ENCODE measurements around the gene MAIP1. TPM values are rescaled to one million over a fixed set of nuclear protein-coding genes. Genes with fewer than 3 reads are reported as not detected.

Gene MAIP1
- total RNA-seq, 1 experiment from 2014 or later: 24.1 TPM

DNA sequence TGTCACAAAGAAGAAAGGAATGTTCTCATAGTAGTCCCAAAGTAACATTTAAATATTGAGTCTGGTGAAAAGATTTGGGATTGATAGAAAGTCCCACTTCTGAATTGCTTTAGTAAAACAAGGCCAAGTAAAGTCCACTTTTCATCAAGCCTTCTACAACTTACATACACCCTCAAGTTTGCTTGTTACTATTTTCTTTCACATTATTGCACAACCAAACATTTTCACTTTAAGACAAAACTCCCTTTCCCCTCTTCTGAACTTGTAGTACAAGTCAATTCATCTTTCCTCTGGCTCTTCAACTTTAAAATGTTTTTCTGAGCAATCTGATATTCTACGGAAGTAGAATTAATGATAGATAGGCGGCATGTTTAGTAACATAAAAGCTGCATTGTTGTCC, 11.0 kb downstream of the MAIP1 start:
- no TSS peak for BruUV-seq (replicated peaks)
- TF ChIP-seq CTCF (IDR thresholded peaks at IDR 0.05; ENCODE audit: unreplicated experiment): no peak
- CTCF ChIA-PET: interaction anchor here (0.6 to 1.6 kb wide), 4 partner anchors 8 to 517 kb away, joined by 3 to 7 read pairs (median 3); no protein-coding TSS in a partner anchor
- Mint-ChIP-seq H3K4me3 (ENCODE audit: unreplicated experiment) (no peak overlapping the region), H3K9me3 (ENCODE audit: unreplicated experiment) (no peaks in the 10 kb centered on the region), H3K36me3 (ENCODE audit: insufficient read depth, unreplicated experiment) (peaks cover 77% of the 10 kb centered on the region), H3K4me1 (ENCODE audit: insufficient read depth, unreplicated experiment) (peaks cover 5% of the 10 kb centered on the region), H3K27me3 (ENCODE audit: insufficient read depth, unreplicated experiment) (no peaks in the 10 kb centered on the region), H3K27ac (ENCODE audit: low read depth, unreplicated experiment) (no peak overlapping the region)
- intact Hi-C loops (cut with micrococcal nuclease): no loop called here
- POLR2A ChIA-PET: no interaction called here
- no peak for DNase-seq (ENCODE audit: unreplicated experiment)

- H3K4me3 Mint-ChIP-seq (ENCODE audit: unreplicated experiment): no peak overlapping the region
- DNase-seq (ENCODE audit: unreplicated experiment): no peak
- no peak for TF ChIP-seq CTCF (IDR thresholded peaks at IDR 0.05; ENCODE audit: unreplicated experiment)
- intact Hi-C loops (cut with micrococcal nuclease): no loop called here
- peaks cover 72% of the 10 kb centered on the region for H3K36me3 Mint-ChIP-seq (ENCODE audit: insufficient read depth, unreplicated experiment)
- BruUV-seq (replicated peaks): no TSS peak
- ChIA-PET CTCF (interaction anchor here (0.6 to 1.6 kb wide), 4 partner anchors 9 to 517 kb away, joined by 3 to 7 read pairs (median 3); no protein-coding TSS in a partner anchor), POLR2A (interaction anchor here (1.0 to 1.5 kb wide), 2 partner anchors 12 to 338 kb away, joined by 3 to 6 read pairs; partner anchors contain the start of genes MAIP1 and TYW5)
- no peaks in the 10 kb centered on the region for H3K27me3 Mint-ChIP-seq (ENCODE audit: insufficient read depth, unreplicated experiment)
- no peak overlapping the region for H3K27ac Mint-ChIP-seq (ENCODE audit: low read depth, unreplicated experiment)
- no peaks in the 10 kb centered on the region for H3K9me3 Mint-ChIP-seq (ENCODE audit: unreplicated experiment)
- peaks cover 5% of the 10 kb centered on the region for H3K4me1 Mint-ChIP-seq (ENCODE audit: insufficient read depth, unreplicated experiment)
These were observed 11.6 kb downstream of the MAIP1 start for GRCh38 chr2:199966976-199967375.

DNA sequence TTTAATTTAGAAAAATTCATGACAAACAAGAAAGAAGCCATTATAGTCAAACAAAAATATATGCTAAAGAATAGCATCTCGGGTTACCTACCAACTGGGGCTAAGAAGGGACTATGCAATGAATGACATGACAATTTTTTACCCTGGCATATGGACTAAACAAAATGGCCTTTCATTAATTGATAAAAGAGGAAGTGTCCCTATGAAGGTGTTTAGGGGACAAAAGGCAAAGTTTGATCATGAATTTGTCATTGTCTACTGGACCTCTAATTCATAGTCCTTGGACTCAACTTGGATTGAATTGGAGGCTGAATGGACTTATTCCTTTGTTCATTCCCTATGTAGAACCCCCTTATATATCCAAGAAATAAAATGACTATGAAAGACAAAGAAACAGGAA, 12.7 kb downstream of the MAIP1 start:
- ChIA-PET CTCF (no interaction called here), POLR2A (interaction anchor here (0.8 to 1.5 kb wide), 2 partner anchors 336 to 541 kb away, joined by 3 to 6 read pairs; no protein-coding TSS in a partner anchor)
- no peaks in the 10 kb centered on the region for H3K9me3 Mint-ChIP-seq (ENCODE audit: unreplicated experiment)
- no peak overlapping the region for H3K27ac Mint-ChIP-seq (ENCODE audit: low read depth, unreplicated experiment)
- H3K27me3 Mint-ChIP-seq (ENCODE audit: insufficient read depth, unreplicated experiment): no peaks in the 10 kb centered on the region
- BruUV-seq (replicated peaks): no TSS peak
- intact Hi-C loops (cut with micrococcal nuclease): no loop called here
- no peak for DNase-seq (ENCODE audit: unreplicated experiment)
- no peaks in the 10 kb centered on the region for H3K4me1 Mint-ChIP-seq (ENCODE audit: insufficient read depth, unreplicated experiment)
- peaks cover 63% of the 10 kb centered on the region for H3K36me3 Mint-ChIP-seq (ENCODE audit: insufficient read depth, unreplicated experiment)
- no peak for TF ChIP-seq CTCF (IDR thresholded peaks at IDR 0.05; ENCODE audit: unreplicated experiment)
- no peak overlapping the region for H3K4me3 Mint-ChIP-seq (ENCODE audit: unreplicated experiment)

DNA sequence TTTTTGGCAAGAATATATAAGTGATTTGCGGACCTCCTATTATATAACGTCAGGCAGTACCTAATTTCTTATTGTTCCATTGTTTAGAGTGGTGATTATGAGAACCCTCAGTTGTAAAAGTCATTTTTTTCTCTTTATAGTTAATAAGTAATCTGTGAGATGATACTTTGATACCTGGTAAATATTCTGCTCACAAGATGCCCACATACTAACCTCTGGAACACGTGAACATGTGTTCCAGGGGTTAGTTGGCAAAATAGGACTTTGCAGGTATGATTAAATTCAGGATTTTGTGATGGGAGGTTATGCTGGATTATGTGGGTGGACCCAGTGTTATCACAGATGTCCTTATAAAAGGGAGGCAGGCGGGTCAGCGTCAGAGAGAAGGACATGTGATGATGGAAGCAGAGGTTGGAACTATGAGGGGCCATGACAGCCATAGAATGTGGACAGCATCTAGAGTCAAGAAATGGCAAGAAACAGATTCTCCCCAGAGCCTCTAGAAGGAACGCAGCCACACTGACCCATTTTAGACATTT, 16.8 kb downstream of the MAIP1 start:
- TF ChIP-seq CTCF (IDR thresholded peaks at IDR 0.05; ENCODE audit: unreplicated experiment): no peak
- H3K4me1 Mint-ChIP-seq (ENCODE audit: insufficient read depth, unreplicated experiment): peaks cover 14% of the 10 kb centered on the region
- no peaks in the 10 kb centered on the region for H3K27me3 Mint-ChIP-seq (ENCODE audit: insufficient read depth, unreplicated experiment)
- ChIA-PET CTCF (interaction anchor here (1.5 to 12.4 kb wide), 2 partner anchors 511 to 538 kb away, joined by 3 to 239 read pairs; partner anchors contain the start of gene KCTD18), POLR2A (interaction anchor here (0.6 kb wide), 1 partner anchor 339 kb away, joined by 3 read pairs; no protein-coding TSS in a partner anchor)
- BruUV-seq (replicated peaks): no TSS peak
- no peak overlapping the region for H3K4me3 Mint-ChIP-seq (ENCODE audit: unreplicated experiment)
- H3K36me3 Mint-ChIP-seq (ENCODE audit: insufficient read depth, unreplicated experiment): peaks cover 25% of the 10 kb centered on the region
- no peak overlapping the region for H3K27ac Mint-ChIP-seq (ENCODE audit: low read depth, unreplicated experiment)
- no peak for DNase-seq (ENCODE audit: unreplicated experiment)
- H3K9me3 Mint-ChIP-seq (ENCODE audit: unreplicated experiment): peaks cover 5% of the 10 kb centered on the region
- intact Hi-C loops (cut with micrococcal nuclease): loop anchor here (2.0 kb wide), 2 partner anchors 605 to 731 kb away; no protein-coding TSS in a partner anchor
